ENCODE data around the gene PRR23E. TPM values are rescaled to one million over a fixed set of nuclear protein-coding genes. Genes with fewer than 3 reads are reported as not detected.

PRR23E gene
- total RNA-seq, 1 experiment from 2014 or later: not detected

DNA sequence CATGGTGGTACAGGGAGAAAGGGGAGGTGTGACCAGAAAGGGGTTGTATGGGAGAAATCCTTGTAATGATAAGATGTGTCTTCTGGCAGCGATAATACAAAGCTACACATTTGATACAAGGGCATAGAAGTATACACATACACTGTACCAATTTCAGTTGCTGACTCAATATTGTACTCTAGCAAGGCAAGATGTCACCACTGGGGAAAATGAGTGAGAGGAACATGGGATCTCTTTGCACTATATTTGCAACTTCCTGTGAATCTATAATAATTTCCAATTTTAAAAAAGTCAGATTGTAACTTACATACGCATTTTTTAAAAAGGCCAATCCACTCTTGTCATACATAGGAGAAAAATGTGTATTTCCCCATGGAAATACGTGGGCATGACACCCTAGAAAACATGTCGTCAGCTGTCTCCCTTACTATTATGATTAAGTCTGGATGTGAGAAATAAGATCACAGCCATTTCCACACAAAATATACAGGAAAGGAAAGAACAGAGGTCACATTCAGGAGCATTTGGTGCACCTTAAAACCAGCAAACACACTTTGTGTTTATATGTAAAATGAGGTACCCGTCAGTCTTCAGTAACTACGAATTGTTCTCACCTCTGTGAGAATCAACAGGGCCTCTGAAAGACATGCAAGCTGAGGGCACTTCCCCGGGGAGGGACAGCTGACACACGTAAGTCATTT, 22.9 kb downstream of the PRR23E start:
- no peak for DNase-seq
- no peak overlapping the region for H3K4me3 Mint-ChIP-seq (ENCODE audit: low read depth, unreplicated experiment)
- intact Hi-C loops (cut with micrococcal nuclease; ENCODE audit: unreplicated experiment): no loop called here
- no TSS peak for BruUV-seq (replicated peaks)
- H3K27me3 Mint-ChIP-seq (ENCODE audit: unreplicated experiment): peaks cover 36% of the 10 kb centered on the region
- no peaks in the 10 kb centered on the region for H3K9me3 Mint-ChIP-seq (ENCODE audit: low read depth, unreplicated experiment)
- CTCF ChIA-PET: no interaction called here
- no peaks in the 10 kb centered on the region for H3K36me3 Mint-ChIP-seq (ENCODE audit: insufficient read depth, unreplicated experiment)
- H3K27ac Mint-ChIP-seq (ENCODE audit: unreplicated experiment): no peak overlapping the region
- H3K4me1 Mint-ChIP-seq (ENCODE audit: low read depth, unreplicated experiment): no peaks in the 10 kb centered on the region
- TF ChIP-seq, protein P1, sequence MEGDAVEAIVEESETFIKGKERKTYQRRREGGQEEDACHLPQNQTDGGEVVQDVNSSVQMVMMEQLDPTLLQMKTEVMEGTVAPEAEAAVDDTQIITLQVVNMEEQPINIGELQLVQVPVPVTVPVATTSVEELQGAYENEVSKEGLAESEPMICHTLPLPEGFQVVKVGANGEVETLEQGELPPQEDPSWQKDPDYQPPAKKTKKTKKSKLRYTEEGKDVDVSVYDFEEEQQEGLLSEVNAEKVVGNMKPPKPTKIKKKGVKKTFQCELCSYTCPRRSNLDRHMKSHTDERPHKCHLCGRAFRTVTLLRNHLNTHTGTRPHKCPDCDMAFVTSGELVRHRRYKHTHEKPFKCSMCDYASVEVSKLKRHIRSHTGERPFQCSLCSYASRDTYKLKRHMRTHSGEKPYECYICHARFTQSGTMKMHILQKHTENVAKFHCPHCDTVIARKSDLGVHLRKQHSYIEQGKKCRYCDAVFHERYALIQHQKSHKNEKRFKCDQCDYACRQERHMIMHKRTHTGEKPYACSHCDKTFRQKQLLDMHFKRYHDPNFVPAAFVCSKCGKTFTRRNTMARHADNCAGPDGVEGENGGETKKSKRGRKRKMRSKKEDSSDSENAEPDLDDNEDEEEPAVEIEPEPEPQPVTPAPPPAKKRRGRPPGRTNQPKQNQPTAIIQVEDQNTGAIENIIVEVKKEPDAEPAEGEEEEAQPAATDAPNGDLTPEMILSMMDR (IDR thresholded peaks at IDR 0.05; ENCODE audit: unreplicated experiment): no peak

DNA sequence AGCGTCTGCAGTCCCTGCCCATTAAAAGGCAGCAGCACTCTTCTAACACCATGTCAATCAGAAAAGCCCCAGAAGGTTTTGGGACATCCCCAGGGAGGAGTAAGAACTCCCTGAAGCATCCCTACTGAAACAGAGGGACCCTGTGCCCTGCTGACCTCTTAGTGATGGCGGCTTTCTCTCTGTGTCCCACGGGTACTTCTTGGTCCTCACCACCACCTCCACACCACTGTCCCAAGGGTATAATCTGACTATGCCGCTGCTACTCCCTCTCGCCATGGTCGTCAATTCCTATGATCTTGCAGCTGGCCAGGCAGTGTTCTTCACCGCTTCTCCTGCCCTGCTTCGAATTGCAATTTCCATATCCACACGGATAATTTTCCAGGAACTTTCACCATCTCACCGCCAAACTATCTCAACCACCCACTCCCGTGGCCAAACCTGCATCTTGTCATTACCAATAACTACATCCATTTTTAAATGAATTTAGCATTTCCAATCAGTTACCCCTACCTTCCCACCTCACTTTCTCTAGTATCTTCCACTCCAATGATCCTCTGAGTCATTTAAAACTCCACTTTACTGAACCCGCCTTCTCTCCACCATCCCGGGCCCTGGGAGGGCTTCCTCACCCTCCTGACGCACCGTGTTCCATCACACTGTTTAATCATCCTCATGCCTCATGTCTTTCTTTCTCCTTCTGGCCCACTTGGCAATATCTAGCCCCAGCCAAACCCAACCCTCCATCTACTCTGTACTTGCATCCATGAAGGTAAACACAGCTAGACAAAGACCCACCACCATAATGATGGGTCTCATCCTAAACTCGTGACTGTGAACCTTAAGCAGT, 23.7 kb downstream of the PRR23E start:
- H3K36me3 Mint-ChIP-seq (ENCODE audit: insufficient read depth, unreplicated experiment): no peaks in the 10 kb centered on the region

DNA sequence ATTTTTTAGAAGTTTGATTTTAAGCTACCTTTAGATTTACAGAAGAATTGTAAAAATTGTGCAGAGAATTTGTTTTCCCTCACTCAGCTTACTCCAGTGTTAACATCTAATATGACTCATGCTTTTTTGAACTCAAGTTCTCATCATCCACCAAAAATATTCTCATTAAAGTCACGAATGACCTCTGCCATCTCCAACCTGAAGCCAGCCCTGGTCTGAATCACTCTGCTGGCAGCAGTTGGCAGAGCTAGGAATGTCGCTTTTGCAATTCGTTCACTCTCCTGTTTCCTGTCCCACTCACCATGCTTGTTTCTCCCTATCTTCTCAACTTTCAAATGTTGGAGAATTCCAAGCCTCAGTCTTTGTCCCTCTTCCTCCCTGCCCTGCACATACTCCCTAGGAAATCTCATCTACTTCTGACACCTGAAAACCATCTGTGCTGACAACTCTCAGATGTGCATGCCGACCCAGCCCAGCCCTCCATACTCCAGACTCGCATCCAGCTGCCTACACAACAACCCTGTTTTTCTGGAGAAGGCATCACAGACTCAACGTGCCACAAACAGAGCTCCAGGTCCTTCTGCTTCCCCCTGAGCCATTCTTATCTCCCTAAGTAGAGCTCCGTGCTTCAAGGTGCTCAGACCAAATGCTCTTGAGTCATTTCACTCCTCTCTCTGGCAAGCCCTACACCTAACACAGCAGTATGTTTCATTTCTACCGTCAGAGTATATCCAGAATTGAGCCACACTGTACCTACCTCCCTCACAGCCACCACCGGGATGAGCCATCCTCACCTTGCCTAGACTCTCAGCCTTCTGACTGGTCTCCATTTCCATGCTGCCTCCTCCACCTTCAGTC, 24.9 kb downstream of the PRR23E start:
- no peak for DNase-seq
- CTCF ChIA-PET: no interaction called here
- no peak overlapping the region for H3K27ac Mint-ChIP-seq (ENCODE audit: unreplicated experiment)

More for the DNA sequence above, 23.7 kb downstream of the PRR23E start:
- Mint-ChIP-seq H3K9me3 (ENCODE audit: low read depth, unreplicated experiment) (no peaks in the 10 kb centered on the region), H3K4me3 (ENCODE audit: low read depth, unreplicated experiment) (no peak overlapping the region), H3K4me1 (ENCODE audit: low read depth, unreplicated experiment) (no peaks in the 10 kb centered on the region), H3K27ac (ENCODE audit: unreplicated experiment) (no peak overlapping the region), H3K27me3 (ENCODE audit: unreplicated experiment) (peaks cover 36% of the 10 kb centered on the region)
- TF ChIP-seq, protein P1 (IDR thresholded peaks at IDR 0.05; ENCODE audit: unreplicated experiment): no peak
- no TSS peak for BruUV-seq (replicated peaks)
- CTCF ChIA-PET: interaction anchor here (0.5 kb wide), 1 partner anchor 372 kb away, joined by 3 read pairs; no protein-coding TSS in a partner anchor
- no peak for DNase-seq
- intact Hi-C loops (cut with micrococcal nuclease; ENCODE audit: unreplicated experiment): no loop called here

More for the DNA sequence above, 24.9 kb downstream of the PRR23E start:
- Mint-ChIP-seq H3K4me1 (ENCODE audit: low read depth, unreplicated experiment) (no peaks in the 10 kb centered on the region), H3K4me3 (ENCODE audit: low read depth, unreplicated experiment) (no peak overlapping the region), H3K27me3 (ENCODE audit: unreplicated experiment) (peaks cover 36% of the 10 kb centered on the region), H3K36me3 (ENCODE audit: insufficient read depth, unreplicated experiment) (no peaks in the 10 kb centered on the region), H3K9me3 (ENCODE audit: low read depth, unreplicated experiment) (no peaks in the 10 kb centered on the region)
- intact Hi-C loops (cut with micrococcal nuclease; ENCODE audit: unreplicated experiment): no loop called here
- BruUV-seq (replicated peaks): no TSS peak
- TF ChIP-seq, protein P1 (IDR thresholded peaks at IDR 0.05; ENCODE audit: unreplicated experiment): no peak
